ENCODE results near the gene DENND1A.
"Not testable (repeated sequence)": the region's sequence is repeated elsewhere in the genome, so short reads cannot be mapped to it uniquely, and the experiment has no call there.

The DENND1A gene

GRCh38 chr9:123337971-123338370 is 592.0 kb downstream of the DENND1A start:
- no peak for DNase-seq (ENCODE audit: low spot score)

- no peak for DNase-seq (ENCODE audit: low spot score)
Observed at GRCh38 chr9:123336959-123337358, 593.0 kb downstream of the DENND1A start.

GRCh38 chr9:123336449-123336848 is 593.5 kb downstream of the DENND1A start:
- DNase-seq (ENCODE audit: low spot score): no peak

GRCh38 chr9:123335986-123336329 is 594.0 kb downstream of the DENND1A start:
- DNase-seq (ENCODE audit: low spot score): no peak

- DNase-seq (ENCODE audit: low spot score): no peak
Observed at GRCh38 chr9:123335193-123335985, 594.5 kb downstream of the DENND1A start.

- DNase-seq (ENCODE audit: low spot score): no peak
Observed at GRCh38 chr9:123334639-123335038, 595.3 kb downstream of the DENND1A start.

- not testable (repeated sequence) for DNase-seq (ENCODE audit: low spot score)
Observed at GRCh38 chr9:123333058-123333669, 596.8 kb downstream of the DENND1A start.

GRCh38 chr9:123331346-123332060 is 598.4 kb downstream of the DENND1A start:
- no peak for DNase-seq (ENCODE audit: low spot score)

Measured in CD4-positive, alpha-beta T cell treated with Interleukin-2 at 100 ng/mL for 4 hours (primary cell).